ENCODE measurements around the gene ZNF407. TPM values are rescaled to one million over a fixed set of nuclear protein-coding genes. Genes with fewer than 3 reads are reported as not detected.
"Not testable (repeated sequence)": the region's sequence is repeated elsewhere in the genome, so short reads cannot be mapped to it uniquely, and the experiment has no call there.

The ZNF407 gene
- polyA plus RNA-seq, 3 donors from 2014 or later = 1.5 to 4.7 (median 1.5) TPM

DNA sequence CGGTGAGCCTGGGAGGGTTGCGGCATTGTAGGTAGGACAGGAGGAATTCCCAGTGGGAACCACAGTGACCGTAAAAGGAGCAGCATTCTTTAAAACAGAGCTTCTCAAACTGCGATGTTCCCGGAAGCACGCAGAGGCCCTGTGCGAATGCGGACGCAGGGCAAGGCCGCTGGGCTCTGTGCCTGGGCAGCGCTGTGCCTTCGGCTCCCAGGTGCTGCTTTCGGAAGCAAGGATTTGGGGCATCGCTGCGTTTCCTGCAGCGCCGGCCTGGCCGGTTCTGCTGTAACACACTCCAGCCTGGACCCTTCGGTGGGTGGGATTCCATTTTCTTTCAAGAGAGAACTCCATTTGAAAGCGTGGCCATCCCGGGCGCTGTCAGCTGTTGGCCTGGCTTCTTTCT lies 492.7 kb downstream of the ZNF407 start:
- no peak for DNase-seq
- Mint-ChIP-seq H3K27ac (no peak overlapping the region), H3K36me3 (peaks cover 1 to 2% (median 1%) of the 10 kb centered on the region in 3 donors), H3K9me3 (peaks cover 0 to 3% (median 1%) of the 10 kb centered on the region in 6 donors), H3K4me1 (no peaks in the 10 kb centered on the region), H3K4me3 (no peak overlapping the region), H3K27me3 (ENCODE audit: low read depth in 3 of 3) (peaks cover 0 to 6% (median 1%) of the 10 kb centered on the region in 3 donors)

- H3K9me3 Mint-ChIP-seq = peaks cover 0 to 12% (median 5%) of the 10 kb centered on the region in 6 donors
- H3K27ac Mint-ChIP-seq = no peak overlapping the region
- peaks cover 0 to 4% (median 3%) of the 10 kb centered on the region in 3 donors for H3K27me3 Mint-ChIP-seq (ENCODE audit: low read depth in 3 of 3)
- peaks cover 7 to 11% (median 10%) of the 10 kb centered on the region in 3 donors for H3K36me3 Mint-ChIP-seq
- no peaks in the 10 kb centered on the region for H3K4me1 Mint-ChIP-seq
- no peak overlapping the region for H3K4me3 Mint-ChIP-seq
- no peak for DNase-seq
Observed at GRCh38 chr18:75097491-75098225, 500.0 kb downstream of the ZNF407 start.

- H3K4me1 Mint-ChIP-seq = no peaks in the 10 kb centered on the region
- no peak overlapping the region for H3K4me3 Mint-ChIP-seq
- peaks cover 0 to 6% (median 3%) of the 10 kb centered on the region in 3 donors for H3K27me3 Mint-ChIP-seq (ENCODE audit: low read depth in 3 of 3)
- peaks cover 0 to 6% (median 5%) of the 10 kb centered on the region in 3 donors for H3K36me3 Mint-ChIP-seq
- no peak for DNase-seq
- H3K9me3 Mint-ChIP-seq = peaks cover 0 to 8% (median 0%) of the 10 kb centered on the region in 6 donors
- no peak overlapping the region for H3K27ac Mint-ChIP-seq
Observed at GRCh38 chr18:75100832-75101630, 503.4 kb downstream of the ZNF407 start.

- Mint-ChIP-seq H3K27ac (no peak overlapping the region), H3K36me3 (peaks cover 0 to 6% (median 5%) of the 10 kb centered on the region in 3 donors), H3K9me3 (peaks cover 0 to 8% (median 0%) of the 10 kb centered on the region in 6 donors), H3K4me1 (no peaks in the 10 kb centered on the region), H3K4me3 (no peak overlapping the region), H3K27me3 (ENCODE audit: low read depth in 3 of 3) (peaks cover 0 to 3% (median 2%) of the 10 kb centered on the region in 3 donors)
- DNase-seq = no peak
Observed at GRCh38 chr18:75101916-75102315, 504.2 kb downstream of the ZNF407 start.

- H3K27ac Mint-ChIP-seq = not testable (repeated sequence)
Observed at GRCh38 chr18:75104029-75104428, 506.4 kb downstream of the ZNF407 start.

GRCh38 chr18:75104483-75104882 lies 506.8 kb downstream of the ZNF407 start:
- H3K27ac Mint-ChIP-seq = no peak overlapping the region
- peaks cover 3 to 4% (median 3%) of the 10 kb centered on the region in 3 donors for H3K27me3 Mint-ChIP-seq (ENCODE audit: low read depth in 3 of 3)
- peaks cover 0 to 6% (median 5%) of the 10 kb centered on the region in 3 donors for H3K36me3 Mint-ChIP-seq
- peaks cover 0 to 8% (median 0%) of the 10 kb centered on the region in 6 donors for H3K9me3 Mint-ChIP-seq
- no peak for DNase-seq
- no peak overlapping the region for H3K4me3 Mint-ChIP-seq
- H3K4me1 Mint-ChIP-seq = no peaks in the 10 kb centered on the region

More at GRCh38 chr18:75104029-75104428, 506.4 kb downstream of the ZNF407 start:
- not testable (repeated sequence) for H3K4me1 Mint-ChIP-seq; H3K4me3 Mint-ChIP-seq; H3K36me3 Mint-ChIP-seq; H3K9me3 Mint-ChIP-seq; DNase-seq; H3K27me3 Mint-ChIP-seq (ENCODE audit: low read depth in 3 of 3)

DNA sequence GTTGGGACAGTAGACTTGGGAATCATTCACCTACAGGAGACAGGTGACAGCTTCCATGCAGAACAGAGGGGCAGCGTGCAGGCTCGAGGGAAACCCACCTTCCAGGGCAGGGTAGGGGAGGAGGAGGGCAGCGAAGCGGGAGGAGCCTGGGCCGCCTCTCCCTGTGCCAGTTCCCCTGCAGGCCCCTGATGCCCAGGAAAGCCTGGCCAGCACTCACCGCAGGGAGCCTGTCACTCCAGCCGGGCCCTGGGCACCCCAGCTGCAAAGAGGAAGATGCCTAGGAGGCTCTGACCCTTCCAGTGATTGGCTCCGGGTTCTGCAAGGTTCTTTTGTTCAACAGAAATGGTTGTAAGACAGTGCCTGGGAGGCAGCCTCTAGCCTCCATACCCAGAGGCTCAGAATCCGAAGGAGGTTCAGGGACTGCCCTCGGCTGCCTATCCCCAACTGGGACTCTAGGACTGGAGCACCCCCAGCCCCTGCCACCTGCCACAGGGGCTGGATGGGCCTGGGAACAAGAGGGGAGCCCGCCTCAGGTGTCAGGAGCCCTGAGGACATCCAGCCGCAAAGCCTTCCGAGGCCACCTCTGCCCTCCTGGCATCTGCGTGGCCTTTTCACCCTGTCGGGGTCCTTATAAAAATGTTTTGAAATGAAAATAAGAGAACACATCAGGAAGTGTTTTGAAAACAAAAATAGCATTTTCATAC lies 508.0 kb downstream of the ZNF407 start:
- Mint-ChIP-seq H3K9me3 (peaks cover 0 to 6% (median 0%) of the 10 kb centered on the region in 6 donors), H3K36me3 (peaks cover 0 to 6% (median 5%) of the 10 kb centered on the region in 3 donors), H3K27ac (no peak overlapping the region)

GRCh38 chr18:75106746-75107145 lies 509.1 kb downstream of the ZNF407 start:
- Mint-ChIP-seq H3K4me1 (no peaks in the 10 kb centered on the region), H3K27me3 (ENCODE audit: low read depth in 3 of 3) (peaks cover 1 to 4% (median 3%) of the 10 kb centered on the region in 3 donors), H3K9me3 (peaks cover 0 to 4% (median 0%) of the 10 kb centered on the region in 6 donors), H3K4me3 (no peak overlapping the region), H3K36me3 (peaks cover 0 to 4% (median 3%) of the 10 kb centered on the region in 3 donors), H3K27ac (no peak overlapping the region)
- no peak for DNase-seq

More for the DNA sequence above, 508.0 kb downstream of the ZNF407 start:
- peaks cover 1 to 4% (median 3%) of the 10 kb centered on the region in 3 donors for H3K27me3 Mint-ChIP-seq (ENCODE audit: low read depth in 3 of 3)
- H3K4me3 Mint-ChIP-seq = no peak overlapping the region
- DNase-seq = no peak
- H3K4me1 Mint-ChIP-seq = no peaks in the 10 kb centered on the region

GRCh38 chr18:75107196-75107930 lies 509.7 kb downstream of the ZNF407 start:
- DNase-seq = no peak
- H3K36me3 Mint-ChIP-seq = no peaks in the 10 kb centered on the region
- no peaks in the 10 kb centered on the region for H3K4me1 Mint-ChIP-seq
- no peaks in the 10 kb centered on the region for H3K9me3 Mint-ChIP-seq
- peak overlapping the region in 1 of 6 donors; percentile 30 for H3K27ac Mint-ChIP-seq
- no peak overlapping the region for H3K4me3 Mint-ChIP-seq
- H3K27me3 Mint-ChIP-seq (ENCODE audit: low read depth in 3 of 3) = peaks cover 1 to 4% (median 3%) of the 10 kb centered on the region in 3 donors

DNA sequence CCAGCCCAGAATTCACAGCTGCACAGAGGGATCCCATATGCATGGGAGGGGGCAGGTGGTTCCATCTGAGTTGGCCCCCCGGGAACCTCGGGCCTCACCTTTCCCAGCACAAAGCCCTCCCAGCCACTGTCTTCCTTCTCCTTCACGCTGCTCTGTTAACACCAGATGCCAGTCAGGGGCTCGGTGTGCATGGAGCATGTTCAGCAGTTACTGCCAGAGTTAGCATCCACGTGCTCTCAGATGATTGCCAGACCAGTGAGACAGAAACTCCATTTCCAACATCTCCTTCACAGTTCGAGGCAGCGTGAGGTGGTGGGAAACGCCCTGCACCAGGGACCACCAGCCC lies 510.2 kb downstream of the ZNF407 start:
- peaks cover 1 to 4% (median 3%) of the 10 kb centered on the region in 3 donors for H3K27me3 Mint-ChIP-seq (ENCODE audit: low read depth in 3 of 3)
- H3K4me3 Mint-ChIP-seq = no peak overlapping the region

GRCh38 chr18:75108579-75109318 lies 511.1 kb downstream of the ZNF407 start:
- Mint-ChIP-seq H3K9me3 (no peaks in the 10 kb centered on the region), H3K27me3 (ENCODE audit: low read depth in 3 of 3) (peaks cover 2 to 4% (median 3%) of the 10 kb centered on the region in 3 donors), H3K4me1 (no peaks in the 10 kb centered on the region), H3K4me3 (no peak overlapping the region), H3K27ac (no peak overlapping the region), H3K36me3 (no peaks in the 10 kb centered on the region)
- no peak for DNase-seq

More for the DNA sequence above, 510.2 kb downstream of the ZNF407 start:
- DNase-seq = no peak
- Mint-ChIP-seq H3K9me3 (no peaks in the 10 kb centered on the region), H3K36me3 (no peaks in the 10 kb centered on the region), H3K27ac (no peak overlapping the region), H3K4me1 (no peaks in the 10 kb centered on the region)

DNA sequence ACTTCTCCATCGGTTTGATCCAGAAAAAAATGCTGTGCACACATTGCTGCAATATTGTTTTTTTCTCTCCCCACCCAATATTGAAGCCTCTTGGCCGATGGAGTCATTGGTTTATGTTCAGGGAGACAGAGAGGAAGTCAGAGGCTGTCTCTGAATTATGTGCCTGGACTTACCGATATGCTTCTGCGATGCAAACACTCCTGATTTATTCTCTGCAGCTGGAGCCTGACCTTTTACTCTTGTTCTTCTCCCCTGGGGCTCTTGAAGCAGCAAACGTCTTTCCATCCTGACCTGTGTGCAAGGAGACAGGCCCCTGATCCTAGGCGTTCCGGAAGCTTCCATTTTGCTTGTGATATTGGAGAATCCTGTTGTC lies 511.6 kb downstream of the ZNF407 start:
- no peak for DNase-seq
- H3K4me1 Mint-ChIP-seq = no peaks in the 10 kb centered on the region
- H3K4me3 Mint-ChIP-seq = no peak overlapping the region
- H3K27ac Mint-ChIP-seq = no peak overlapping the region
- H3K36me3 Mint-ChIP-seq = no peaks in the 10 kb centered on the region
- H3K9me3 Mint-ChIP-seq = no peaks in the 10 kb centered on the region
- H3K27me3 Mint-ChIP-seq (ENCODE audit: low read depth in 3 of 3) = peaks cover 3 to 4% (median 3%) of the 10 kb centered on the region in 3 donors
